B cell (primary cell): Measurements from ENCODE around the gene GABRD. TPM values are rescaled to one million over a fixed set of nuclear protein-coding genes. Genes with fewer than 3 reads are reported as not detected.

Experiments used
- ATAC-seq: fragments of 200-7000 bp; cut with Tn5 transposase; one replicate; pipeline ENCODE4 v1.10.0; 2021; ENCODE audit warnings: low read depth, mild to moderate bottlenecking, moderate number of reproducible peaks, moderate library complexity
- CTCF ChIA-PET: fragments of 350-600 bp; sonication (Branson Sonifier 250); formaldehyde crosslinking; loops from one replicate; lab custom pipeline; 2021; ENCODE audit warnings: antibody characterized with exemption, inconsistent platforms; lab: Charles Lee
- POLR2A ChIA-PET: fragments of 350-600 bp; sonication (Branson Sonifier 250); formaldehyde crosslinking; loops from one replicate; lab custom pipeline; 2021; ENCODE audit warnings: antibody characterized with exemption; lab: Charles Lee
- DNase-seq: peaks from one replicate; pipeline ENCODE4 v3.0.0; 2013
- H2AFZ ChIP-seq: 2 replicates; pipeline ENCODE4 v1.6.1; 2012; ENCODE audit warnings: mild to moderate bottlenecking, low read depth, low read length; ENCODE audit not compliant: insufficient read depth, poor library complexity, severe bottlenecking
- H3K27ac ChIP-seq, 2 donors: 1 replicate in 1 of 2; 2 replicates in 1 of 2; pipeline ENCODE4 v1.5.1; 2012 to 2013; ENCODE audit warnings: low read length in 2 of 2, mild to moderate bottlenecking in 2 of 2, moderate library complexity in 1 of 2
- H3K27me3 ChIP-seq, 4 experiments: fragments of 200-600 bp in 1 of 4; sonication (generic) in 1 of 4; replicated peaks in 1 of 4; 1 replicate in 2 of 4; 2 replicates in 2 of 4; pipeline versions ENCODE4 v1.6.1 to v1.7.0; 2013 to 2016; ENCODE audit warnings: low read length in 3 of 4, mild to moderate bottlenecking in 2 of 4, mixed read lengths in 1 of 4, moderate library complexity in 1 of 4; ENCODE audit not compliant: insufficient read depth in 4 of 4, control insufficient read depth in 3 of 4; ENCODE audit errors: control extremely low read depth in 1 of 4
- H3K36me3 ChIP-seq, 2 experiments: replicated peaks in 1 of 2; 1 replicate in 1 of 2; 2 replicates in 1 of 2; pipeline versions ENCODE4 v1.6.1 to v1.7.1; 2013; ENCODE audit warnings: low read length in 1 of 2; ENCODE audit not compliant: insufficient read depth in 2 of 2, control insufficient read depth in 1 of 2; ENCODE audit errors: control extremely low read depth in 1 of 2, extremely low read depth in 1 of 2
- H3K4me1 ChIP-seq, 2 donors: fragments of 200-600 bp in 1 of 2; sonication (generic) in 1 of 2; 1 replicate in 1 of 2; 2 replicates in 1 of 2; pipeline versions ENCODE4 v1.5.1 to v1.6.1; 2013 to 2017; ENCODE audit warnings: low read length in 2 of 2; ENCODE audit not compliant: control insufficient read depth in 2 of 2, insufficient read depth in 2 of 2
- H3K4me2 ChIP-seq: replicated peaks from 2 replicates; pipeline ENCODE3; 2012; ENCODE audit warnings: mild to moderate bottlenecking, low read depth, low read length; ENCODE audit not compliant: poor library complexity, severe bottlenecking
- H3K4me3 ChIP-seq, 5 experiments: fragments of 200-600 bp in 1 of 5; sonication (generic) in 1 of 5; 1 replicate in 3 of 5; 2 replicates in 2 of 5; pipeline versions ENCODE4 v1.5.1 to v1.7.0; 2011 to 2016; ENCODE audit warnings: low read length in 4 of 5, mild to moderate bottlenecking in 4 of 5, low read depth in 2 of 5, control low read depth in 1 of 5, moderate library complexity in 1 of 5; ENCODE audit not compliant: insufficient read depth in 1 of 5; ENCODE audit errors: control extremely low read depth in 1 of 5, extremely low read depth in 1 of 5
- H3K79me2 ChIP-seq: fragments of 200-600 bp; sonication (generic); one replicate; pipeline ENCODE4 v1.6.0; 2016; ENCODE audit warnings: low read length; ENCODE audit not compliant: control insufficient read depth, insufficient read depth
- H3K9ac ChIP-seq: fragments of 200-600 bp; sonication (generic); 2 replicates; pipeline ENCODE4 v1.6.1; 2017; ENCODE audit warnings: mild to moderate bottlenecking, low read length, moderate library complexity
- H3K9me3 ChIP-seq, 3 donors: one replicate each; pipeline versions ENCODE4 v1.6.1 to v1.7.1; 2013; ENCODE audit warnings: low read length in 2 of 3; ENCODE audit not compliant: control insufficient read depth in 2 of 3, insufficient read depth in 1 of 3; ENCODE audit errors: control extremely low read depth in 1 of 3
- H4K20me1 ChIP-seq: 2 replicates; pipeline ENCODE4 v1.6.0; 2012; ENCODE audit warnings: mild to moderate bottlenecking, low read length; ENCODE audit not compliant: insufficient read depth, control insufficient read depth, poor library complexity, severe bottlenecking
- H3K27ac Mint-ChIP-seq: one replicate; pipeline ENCODE4 v1.8.0; 2021; ENCODE audit warnings: mixed read lengths
- H3K27me3 Mint-ChIP-seq: one replicate; pipeline ENCODE4 v1.8.0; 2021; ENCODE audit warnings: mixed read lengths
- H3K4me1 Mint-ChIP-seq: one replicate; pipeline ENCODE4 v1.8.0; 2021; ENCODE audit warnings: mixed read lengths
- H3K4me3 Mint-ChIP-seq: one replicate; pipeline ENCODE4 v1.8.0; 2021; ENCODE audit warnings: mixed read lengths
- H3K9me3 Mint-ChIP-seq: one replicate; pipeline ENCODE4 v1.8.0; 2022; ENCODE audit warnings: mixed read lengths; ENCODE audit not compliant: insufficient read depth
- CTCF ChIP-seq: fragments of 200-600 bp; IDR thresholded peaks from one replicate; pipeline ENCODE4 v1.8.0; 2022; ENCODE audit warnings: antibody characterized with exemption, mild to moderate bottlenecking
- EZH2 ChIP-seq: IDR thresholded peaks from 2 replicates; pipeline ENCODE4 v1.6.1; 2012; ENCODE audit warnings: borderline replicate concordance, low read depth, mild to moderate bottlenecking, moderate library complexity, low read length; ENCODE audit not compliant: insufficient read depth, poor library complexity, severe bottlenecking
- WGBS: methylation state at CpG from one replicate; pipeline ENCODE4 v1.1.5; 2013; ENCODE audit warnings: missing lambda C conversion rate; ENCODE audit not compliant: insufficient coverage; 5-methylcytosine and 5-hydroxymethylcytosine counted together
- intact Hi-C: fragments of 100-400 bp; cut with micrococcal nuclease; formaldehyde crosslinking; loops from one replicate; pipeline ENCODE4 v1.10.0; 2022
- polyA plus RNA-seq: library from polyadenylated mRNA; depleted of rRNA; stranded (reverse); fragments of >200 nt; gene quantifications from 2 replicates; pipeline ENCODE4 v1.2.3, GENCODE V29; 2012
- total RNA-seq, 2 donors: library from RNA; stranded (reverse); fragments of 120-200 nt in 1 of 2; gene quantifications; 1 replicate in 1 of 2; 2 replicates in 1 of 2; pipeline versions ENCODE4 v1.2.3 to v1.2.4, GENCODE V29; 2013 to 2022

GABRD gene
- total and polyA plus RNA-seq, 2 donors (not counting 1 experiment from before 2014, with no cell fraction given): not detected

DNA sequence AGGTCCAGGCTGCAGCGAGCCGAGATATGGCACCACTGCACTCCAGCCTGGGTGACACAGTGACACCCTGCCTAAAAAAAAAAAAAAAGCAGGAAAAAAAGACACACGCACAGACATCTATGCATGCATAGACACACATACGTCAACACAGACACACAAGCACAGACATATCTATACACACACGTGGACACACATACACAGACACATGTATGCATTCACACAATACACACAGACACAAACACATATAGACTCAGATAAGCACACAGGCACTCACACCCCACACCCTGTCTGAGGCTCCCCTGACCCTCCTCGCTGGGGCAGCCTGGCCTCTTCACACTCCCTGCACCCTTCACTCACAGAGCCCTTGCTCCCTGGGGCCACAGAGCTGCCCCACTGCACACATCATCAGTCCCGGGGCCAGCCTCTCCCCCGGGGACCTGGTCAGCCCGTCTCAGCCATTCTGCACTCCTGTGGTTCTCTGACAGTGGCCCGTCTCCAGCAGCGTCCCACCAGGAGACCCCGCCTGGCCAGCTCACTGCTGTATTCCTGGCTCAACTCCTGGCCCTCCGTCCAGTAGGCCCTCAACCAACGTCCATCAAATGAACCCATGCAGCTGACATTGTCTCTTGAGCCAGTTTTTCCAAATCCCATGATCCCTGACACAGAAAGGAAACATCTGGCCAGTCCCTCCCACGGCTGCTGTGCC is 26.5 kb downstream of the GABRD start:
- no peaks in the 10 kb centered on the region for H3K9me3 Mint-ChIP-seq
- H3K27ac Mint-ChIP-seq: peak overlapping the region; percentile 46
- ChIA-PET POLR2A (interaction anchor here (0.6 to 0.7 kb wide), 2 partner anchors 47 to 134 kb away, joined by 3 to 4 read pairs; no protein-coding TSS in a partner anchor), CTCF (interaction anchor here (0.9 to 3.5 kb wide), 15 partner anchors 8 to 341 kb away, joined by 3 to 30 read pairs (median 5); no protein-coding TSS in a partner anchor)
- H4K20me1 ChIP-seq: no peaks in the 10 kb centered on the region
- peaks cover 19 to 28% of the 10 kb centered on the region in 2 donors for H3K4me1 ChIP-seq
- H3K27me3 ChIP-seq: peaks cover 0 to 39% (median 15%) of the 10 kb centered on the region in 4 experiments
- peaks cover 27% of the 10 kb centered on the region for H3K4me1 Mint-ChIP-seq
- intact Hi-C loops: loop anchor here (1.0 to 2.0 kb wide), 2 partner anchors 101 to 137 kb away; no protein-coding TSS in a partner anchor
- peaks cover 14% of the 10 kb centered on the region for H3K27me3 Mint-ChIP-seq
- peaks cover 14% of the 10 kb centered on the region for H3K79me2 ChIP-seq
- DNase-seq (no peak), ATAC-seq (no peak)
- no peak overlapping the region for H3K4me3 ChIP-seq
- H3K36me3 ChIP-seq: no peaks in the 10 kb centered on the region
- TF ChIP-seq EZH2 (no peak), CTCF (no peak)
- peak overlapping the region; percentile 85 for H3K4me2 ChIP-seq
- no peak overlapping the region for H2AFZ ChIP-seq
- peaks cover 0 to 3% (median 0%) of the 10 kb centered on the region in 3 donors for H3K9me3 ChIP-seq
- H3K4me3 Mint-ChIP-seq: peak overlapping the region; percentile 67
- H3K9ac ChIP-seq: no peak overlapping the region
- H3K27ac ChIP-seq: no peak overlapping the region
- 69% methylated on average over 15 of the region's 15 CpGs for WGBS
